WTC11 (cell line): ENCODE data around the gene MARCKSL1. TPM values are rescaled to one million over a fixed set of nuclear protein-coding genes. Genes with fewer than 3 reads are reported as not detected.

Experiments used
- ATAC-seq: fragments of 200-7000 bp; cut with Tn5 transposase; 2 replicates; pipeline ENCODE4 v1.10.0; 2021; ENCODE audit warnings: mild to moderate bottlenecking, moderate library complexity
- CTCF ChIA-PET: fragments of 300-600 bp; sonication (Branson Sonifier 250); formaldehyde crosslinking; loops from one replicate; lab custom pipeline; 2021; ENCODE audit warnings: antibody characterized with exemption; lab: Charles Lee
- POLR2A ChIA-PET: fragments of 350-600 bp; sonication (Branson Sonifier 250); formaldehyde crosslinking; loops from one replicate; lab custom pipeline; 2021; ENCODE audit warnings: antibody characterized with exemption; lab: Charles Lee
- DNase-seq: peaks from one replicate; pipeline ENCODE4 v3.0.0; 2021; ENCODE audit warnings: low spot score
- H3K27ac Mint-ChIP-seq: 2 replicates; pipeline ENCODE4 v1.8.0; 2021; ENCODE audit warnings: mixed read lengths
- H3K27me3 Mint-ChIP-seq: 2 replicates; pipeline ENCODE4 v1.8.0; 2021; ENCODE audit warnings: low read depth, mild to moderate bottlenecking, moderate library complexity, mixed read lengths
- H3K36me3 Mint-ChIP-seq: 2 replicates; pipeline ENCODE4 v1.8.0; 2021; ENCODE audit warnings: mixed read lengths
- H3K4me1 Mint-ChIP-seq: 2 replicates; pipeline ENCODE4 v1.8.0; 2022; ENCODE audit warnings: mixed read lengths
- H3K4me3 Mint-ChIP-seq: 2 replicates; pipeline ENCODE4 v1.8.0; 2021; ENCODE audit warnings: mild to moderate bottlenecking, moderate library complexity, mixed read lengths
- H3K9me3 Mint-ChIP-seq: 2 replicates; pipeline ENCODE4 v1.8.0; 2021; ENCODE audit warnings: mixed read lengths
- ATF2 ChIP-seq: sonication (generic); formaldehyde crosslinking; IDR thresholded peaks from 2 replicates; pipeline ENCODE4 v1.8.1; 2022; ENCODE audit warnings: low read depth, missing genetic modification reagents, borderline replicate concordance
- CBFB ChIP-seq: sonication (generic); formaldehyde crosslinking; IDR thresholded peaks from 2 replicates; pipeline ENCODE4 v1.8.1; 2022; ENCODE audit warnings: mild to moderate bottlenecking, low read depth, missing genetic modification reagents
- CREB1 ChIP-seq: sonication (generic); formaldehyde crosslinking; IDR thresholded peaks from 2 replicates; pipeline ENCODE4 v1.8.0; 2023; ENCODE audit warnings: mild to moderate bottlenecking, missing genetic modification reagents
- CREM ChIP-seq: sonication (generic); formaldehyde crosslinking; IDR thresholded peaks from 2 replicates; pipeline ENCODE4 v1.8.1; 2022; ENCODE audit warnings: mild to moderate bottlenecking, missing genetic modification reagents, moderate library complexity
- ERG ChIP-seq: fragments of 250-450 bp; sonication (Bioruptor Pico); IDR thresholded peaks from 2 replicates; pipeline ENCODE4 v1.8.0; 2021; ENCODE audit warnings: mild to moderate bottlenecking
- ETV6 ChIP-seq: sonication (generic); formaldehyde crosslinking; IDR thresholded peaks from 2 replicates; pipeline ENCODE4 v1.8.1; 2022; ENCODE audit warnings: mild to moderate bottlenecking, missing genetic modification reagents
- FOXP1 ChIP-seq: sonication (generic); formaldehyde crosslinking; IDR thresholded peaks from 2 replicates; pipeline ENCODE4 v1.8.0; 2022; ENCODE audit warnings: missing genetic modification reagents, mild to moderate bottlenecking, moderate library complexity, borderline replicate concordance
- MXD4 ChIP-seq: fragments of 250-450 bp; sonication (Bioruptor Pico); IDR thresholded peaks from 2 replicates; pipeline ENCODE4 v1.8.0; 2021; ENCODE audit warnings: mild to moderate bottlenecking, moderate library complexity, borderline replicate concordance
- NR1H2 ChIP-seq: sonication (generic); formaldehyde crosslinking; IDR thresholded peaks from 2 replicates; pipeline ENCODE4 v1.9.0; 2021; ENCODE audit warnings: mild to moderate bottlenecking, moderate library complexity, missing genetic modification reagents
- PREB ChIP-seq: sonication (generic); formaldehyde crosslinking; IDR thresholded peaks from 2 replicates; pipeline ENCODE4 v1.8.1; 2022; ENCODE audit warnings: mild to moderate bottlenecking, missing genetic modification reagents, moderate library complexity, borderline replicate concordance
- RELA ChIP-seq: sonication (generic); formaldehyde crosslinking; IDR thresholded peaks from 2 replicates; pipeline ENCODE4 v1.8.1; 2022; ENCODE audit warnings: missing genetic modification reagents, mild to moderate bottlenecking, borderline replicate concordance
- SP1 ChIP-seq: sonication (generic); formaldehyde crosslinking; conservative IDR thresholded peaks from 2 replicates; pipeline ENCODE4 v1.8.1; 2022; ENCODE audit warnings: missing genetic modification reagents
- TCF7 ChIP-seq: sonication (generic); formaldehyde crosslinking; IDR thresholded peaks from 2 replicates; pipeline ENCODE4 v1.8.0; 2022; ENCODE audit warnings: mild to moderate bottlenecking, low read depth, missing genetic modification reagents, moderate library complexity
- TEAD1 ChIP-seq: sonication (generic); formaldehyde crosslinking; IDR thresholded peaks from 2 replicates; pipeline ENCODE4 v1.8.0; 2022; ENCODE audit warnings: mild to moderate bottlenecking, missing genetic modification reagents
- ZBTB21 ChIP-seq: sonication (generic); formaldehyde crosslinking; IDR thresholded peaks from 2 replicates; pipeline ENCODE4 v1.8.1; 2023; ENCODE audit warnings: mild to moderate bottlenecking, missing genetic modification reagents, borderline replicate concordance
- ZNF396 ChIP-seq: fragments of 250-450 bp; sonication (Bioruptor Pico); IDR thresholded peaks from 2 replicates; pipeline ENCODE4 v1.8.0; 2021; ENCODE audit warnings: mild to moderate bottlenecking, moderate library complexity, borderline replicate concordance
- ZNF416 ChIP-seq: fragments of 250-450 bp; sonication (Bioruptor Pico); IDR thresholded peaks from 2 replicates; pipeline ENCODE4 v1.9.0; 2021; ENCODE audit warnings: mild to moderate bottlenecking, inconsistent platforms
- ZNF423 ChIP-seq: fragments of 250-450 bp; sonication (Bioruptor Pico); IDR thresholded peaks from 2 replicates; pipeline ENCODE4 v2.1.2; 2022; ENCODE audit warnings: mild to moderate bottlenecking, moderate library complexity
- ZNF671 ChIP-seq: fragments of 250-450 bp; sonication (Bioruptor Pico); IDR thresholded peaks from 2 replicates; pipeline ENCODE4 v1.8.0; 2021; ENCODE audit warnings: mild to moderate bottlenecking
- ZSCAN18 ChIP-seq: fragments of 250-450 bp; sonication (Bioruptor Pico); IDR thresholded peaks from 2 replicates; pipeline ENCODE4 v2.1.2; 2022; ENCODE audit warnings: mild to moderate bottlenecking, moderate library complexity
- total RNA-seq: library from RNA; stranded (reverse); gene quantifications from 3 replicates; pipeline ENCODE4 v1.2.3, GENCODE V29; 2021
- TF ChIP-seq, protein P1 (sequence below): sonication (generic); formaldehyde crosslinking; IDR thresholded peaks from 2 replicates; pipeline ENCODE4 v1.8.0; 2023; ENCODE audit warnings: missing genetic modification reagents
- TF ChIP-seq, protein P2 (sequence below): sonication (generic); formaldehyde crosslinking; conservative IDR thresholded peaks from 2 replicates; pipeline ENCODE4 v1.8.1; 2023; ENCODE audit warnings: mild to moderate bottlenecking, low read depth, missing genetic modification reagents, moderate library complexity
- TF ChIP-seq, protein P3 (sequence below): sonication (generic); formaldehyde crosslinking; IDR thresholded peaks from 2 replicates; pipeline ENCODE4 v1.8.0; 2023; ENCODE audit warnings: mild to moderate bottlenecking, missing genetic modification reagents
- TF ChIP-seq, protein P4 (sequence below): sonication (generic); formaldehyde crosslinking; conservative IDR thresholded peaks from 2 replicates; pipeline ENCODE4 v1.8.1; 2022; ENCODE audit warnings: mild to moderate bottlenecking, missing genetic modification reagents

MARCKSL1 gene
- total RNA-seq, 1 experiment from 2014 or later: 450 TPM

- H3K27ac Mint-ChIP-seq: no peak overlapping the region
- CTCF ChIA-PET: interaction anchor here (0.9 to 2.2 kb wide), 3 partner anchors 9 to 94 kb away, joined by 3 to 21 read pairs (median 4); no protein-coding TSS in a partner anchor
- TF ChIP-seq ZNF396 (CRISPR knock-in tag) (no peak), ETV6 (no peak), FOXP1 (no peak), ERG (CRISPR knock-in tag) (no peak), TCF7 (CRISPR knock-in tag) (no peak), CREB1 (CRISPR knock-in tag) (no peak), MXD4 (CRISPR knock-in tag) (no peak), PREB (CRISPR knock-in tag) (no peak), SP1 (CRISPR knock-in tag) (no peak), NR1H2 (no peak)
- TF ChIP-seq, protein P1, sequence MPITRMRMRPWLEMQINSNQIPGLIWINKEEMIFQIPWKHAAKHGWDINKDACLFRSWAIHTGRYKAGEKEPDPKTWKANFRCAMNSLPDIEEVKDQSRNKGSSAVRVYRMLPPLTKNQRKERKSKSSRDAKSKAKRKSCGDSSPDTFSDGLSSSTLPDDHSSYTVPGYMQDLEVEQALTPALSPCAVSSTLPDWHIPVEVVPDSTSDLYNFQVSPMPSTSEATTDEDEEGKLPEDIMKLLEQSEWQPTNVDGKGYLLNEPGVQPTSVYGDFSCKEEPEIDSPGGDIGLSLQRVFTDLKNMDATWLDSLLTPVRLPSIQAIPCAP (CRISPR knock-in tag): no peak
- TF ChIP-seq, protein P2, sequence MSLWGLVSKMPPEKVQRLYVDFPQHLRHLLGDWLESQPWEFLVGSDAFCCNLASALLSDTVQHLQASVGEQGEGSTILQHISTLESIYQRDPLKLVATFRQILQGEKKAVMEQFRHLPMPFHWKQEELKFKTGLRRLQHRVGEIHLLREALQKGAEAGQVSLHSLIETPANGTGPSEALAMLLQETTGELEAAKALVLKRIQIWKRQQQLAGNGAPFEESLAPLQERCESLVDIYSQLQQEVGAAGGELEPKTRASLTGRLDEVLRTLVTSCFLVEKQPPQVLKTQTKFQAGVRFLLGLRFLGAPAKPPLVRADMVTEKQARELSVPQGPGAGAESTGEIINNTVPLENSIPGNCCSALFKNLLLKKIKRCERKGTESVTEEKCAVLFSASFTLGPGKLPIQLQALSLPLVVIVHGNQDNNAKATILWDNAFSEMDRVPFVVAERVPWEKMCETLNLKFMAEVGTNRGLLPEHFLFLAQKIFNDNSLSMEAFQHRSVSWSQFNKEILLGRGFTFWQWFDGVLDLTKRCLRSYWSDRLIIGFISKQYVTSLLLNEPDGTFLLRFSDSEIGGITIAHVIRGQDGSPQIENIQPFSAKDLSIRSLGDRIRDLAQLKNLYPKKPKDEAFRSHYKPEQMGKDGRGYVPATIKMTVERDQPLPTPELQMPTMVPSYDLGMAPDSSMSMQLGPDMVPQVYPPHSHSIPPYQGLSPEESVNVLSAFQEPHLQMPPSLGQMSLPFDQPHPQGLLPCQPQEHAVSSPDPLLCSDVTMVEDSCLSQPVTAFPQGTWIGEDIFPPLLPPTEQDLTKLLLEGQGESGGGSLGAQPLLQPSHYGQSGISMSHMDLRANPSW (CRISPR knock-in tag): no peak
- TF ChIP-seq, protein P3, sequence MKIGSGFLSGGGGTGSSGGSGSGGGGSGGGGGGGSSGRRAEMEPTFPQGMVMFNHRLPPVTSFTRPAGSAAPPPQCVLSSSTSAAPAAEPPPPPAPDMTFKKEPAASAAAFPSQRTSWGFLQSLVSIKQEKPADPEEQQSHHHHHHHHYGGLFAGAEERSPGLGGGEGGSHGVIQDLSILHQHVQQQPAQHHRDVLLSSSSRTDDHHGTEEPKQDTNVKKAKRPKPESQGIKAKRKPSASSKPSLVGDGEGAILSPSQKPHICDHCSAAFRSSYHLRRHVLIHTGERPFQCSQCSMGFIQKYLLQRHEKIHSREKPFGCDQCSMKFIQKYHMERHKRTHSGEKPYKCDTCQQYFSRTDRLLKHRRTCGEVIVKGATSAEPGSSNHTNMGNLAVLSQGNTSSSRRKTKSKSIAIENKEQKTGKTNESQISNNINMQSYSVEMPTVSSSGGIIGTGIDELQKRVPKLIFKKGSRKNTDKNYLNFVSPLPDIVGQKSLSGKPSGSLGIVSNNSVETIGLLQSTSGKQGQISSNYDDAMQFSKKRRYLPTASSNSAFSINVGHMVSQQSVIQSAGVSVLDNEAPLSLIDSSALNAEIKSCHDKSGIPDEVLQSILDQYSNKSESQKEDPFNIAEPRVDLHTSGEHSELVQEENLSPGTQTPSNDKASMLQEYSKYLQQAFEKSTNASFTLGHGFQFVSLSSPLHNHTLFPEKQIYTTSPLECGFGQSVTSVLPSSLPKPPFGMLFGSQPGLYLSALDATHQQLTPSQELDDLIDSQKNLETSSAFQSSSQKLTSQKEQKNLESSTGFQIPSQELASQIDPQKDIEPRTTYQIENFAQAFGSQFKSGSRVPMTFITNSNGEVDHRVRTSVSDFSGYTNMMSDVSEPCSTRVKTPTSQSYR (CRISPR knock-in tag): no peak
- TF ChIP-seq, protein P4, sequence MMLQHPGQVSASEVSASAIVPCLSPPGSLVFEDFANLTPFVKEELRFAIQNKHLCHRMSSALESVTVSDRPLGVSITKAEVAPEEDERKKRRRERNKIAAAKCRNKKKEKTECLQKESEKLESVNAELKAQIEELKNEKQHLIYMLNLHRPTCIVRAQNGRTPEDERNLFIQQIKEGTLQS (CRISPR knock-in tag): no peak
- TF ChIP-seq, all 79 proteins: peak for 0
- Mint-ChIP-seq H3K4me1 (peaks cover 11% of the 10 kb centered on the region), H3K36me3 (no peaks in the 10 kb centered on the region), H3K9me3 (no peaks in the 10 kb centered on the region), H3K4me3 (no peak overlapping the region), H3K27me3 (peaks cover 27% of the 10 kb centered on the region)
- no peak for ATAC-seq
- POLR2A ChIA-PET: no interaction called here
- no peak for DNase-seq
Measured at GRCh38 chr1:32342704-32343103, 6.7 kb upstream of the MARCKSL1 start.

- DNase-seq (no peak), ATAC-seq (no peak)
- no peaks in the 10 kb centered on the region for H3K36me3 Mint-ChIP-seq
- no peak overlapping the region for H3K4me3 Mint-ChIP-seq
- no peak overlapping the region for H3K27ac Mint-ChIP-seq
- no peaks in the 10 kb centered on the region for H3K9me3 Mint-ChIP-seq
- H3K4me1 Mint-ChIP-seq: peaks cover 16% of the 10 kb centered on the region
- CTCF ChIA-PET: interaction anchor here (0.6 to 2.2 kb wide), 3 partner anchors 10 to 105 kb away, joined by 3 to 21 read pairs (median 4); no protein-coding TSS in a partner anchor
- POLR2A ChIA-PET: interaction anchor here (0.5 to 1.1 kb wide), 2 partner anchors 10 to 301 kb away, joined by 3 to 4 read pairs; no protein-coding TSS in a partner anchor
- H3K27me3 Mint-ChIP-seq: peaks cover 26% of the 10 kb centered on the region
- TF ChIP-seq ZNF671 (no peak), ZNF423 (CRISPR knock-in tag) (no peak), CREM (CRISPR knock-in tag) (no peak), ZNF416 (CRISPR knock-in tag) (no peak), ATF2 (CRISPR knock-in tag) (no peak), TEAD1 (no peak), ETV6 (no peak), ZSCAN18 (CRISPR knock-in tag) (no peak), ZBTB21 (CRISPR knock-in tag) (no peak), CBFB (CRISPR knock-in tag) (no peak), RELA (CRISPR knock-in tag) (no peak)
Measured at GRCh38 chr1:32341971-32342370, 5.9 kb upstream of the MARCKSL1 start.
